Muscle of back (tissue), 13 donors: ENCODE measurements around the gene ZNF177. TPM values are rescaled to one million over a fixed set of nuclear protein-coding genes. Genes with fewer than 3 reads are reported as not detected.
"Not testable (repeated sequence)": the region's sequence is repeated elsewhere in the genome, so short reads cannot be mapped to it uniquely, and the experiment has no call there.

Source experiments
- DNase-seq, 3 donors: peaks; one replicate each; pipeline versions ENCODE4 v3.0.0 to v3.0.0-alpha.2; 2013
- long read RNA-seq, 9 donors: transcript quantifications; one replicate each; lab custom pipeline, GENCODE V29; 2026
- polyA plus RNA-seq, 10 donors: library from polyadenylated mRNA; unstranded; fragments of 120-200 nt; gene quantifications; one replicate each; pipeline ENCODE4 v1.2.1, GENCODE V29; 2013; ENCODE audit not compliant: insufficient read length in 10 of 10

Gene ZNF177
- 1 to 10 TPM; 2.8 to 7.9 (median 5.5) TPM for polyA plus RNA-seq
- long read RNA-seq, donor 1 = 0 reads
- long read RNA-seq, donor 2, partial matches to known transcripts = 6 of 6 reads
- long read RNA-seq, donor 2, other reads (novel, unspliced or antisense) = 0 of 6 reads
- long read RNA-seq, donor 3 = 0 reads
- long read RNA-seq, donor 4 = 0 reads
- long read RNA-seq, donor 5 = 0 reads
- long read RNA-seq, donor 6, partial matches to known transcripts = 0 of 1 reads
- long read RNA-seq, donor 6, other reads (novel, unspliced or antisense) = 0 of 1 reads
- long read RNA-seq, donor 7 = 0 reads
- long read RNA-seq, donor 8 = 0 reads
- long read RNA-seq, donor 9 = 0 reads

GRCh38 chr19:9362905-9363304 lies at the start of gene ZNF177:
Gene ZNF177 (plus strand): TSS chr19:9363013. CDS start chr19:9378312, 15,299 bp downstream.
- DNase-seq = peak; percentile 3 to 73 (median 36)

DNA sequence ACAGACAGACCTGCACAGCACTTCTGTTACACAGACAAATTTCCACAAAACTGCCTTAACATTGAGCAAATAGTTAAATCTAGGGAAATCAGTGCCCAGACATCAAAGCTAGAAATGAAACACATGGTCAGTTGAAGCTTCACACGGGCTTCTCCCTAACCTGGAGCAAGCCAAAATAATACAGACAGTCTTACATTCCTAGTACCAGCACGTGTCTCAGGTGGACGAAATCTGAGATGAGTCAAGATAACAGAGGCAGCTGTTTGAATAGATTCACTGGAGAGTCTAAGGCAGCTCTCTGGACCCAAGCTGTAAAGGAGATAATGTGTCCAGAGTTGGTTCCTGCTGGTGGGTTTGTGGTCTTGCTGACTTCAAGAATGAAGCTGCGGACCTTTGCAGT lies 49.1 kb upstream of the ZNF177 start:
- DNase-seq = no peak

- DNase-seq = no peak
Observed at GRCh38 chr19:9321338-9321737, 41.5 kb upstream of the ZNF177 start.

- DNase-seq = not testable (repeated sequence)
Observed at GRCh38 chr19:9321756-9322155, 41.1 kb upstream of the ZNF177 start.

DNA sequence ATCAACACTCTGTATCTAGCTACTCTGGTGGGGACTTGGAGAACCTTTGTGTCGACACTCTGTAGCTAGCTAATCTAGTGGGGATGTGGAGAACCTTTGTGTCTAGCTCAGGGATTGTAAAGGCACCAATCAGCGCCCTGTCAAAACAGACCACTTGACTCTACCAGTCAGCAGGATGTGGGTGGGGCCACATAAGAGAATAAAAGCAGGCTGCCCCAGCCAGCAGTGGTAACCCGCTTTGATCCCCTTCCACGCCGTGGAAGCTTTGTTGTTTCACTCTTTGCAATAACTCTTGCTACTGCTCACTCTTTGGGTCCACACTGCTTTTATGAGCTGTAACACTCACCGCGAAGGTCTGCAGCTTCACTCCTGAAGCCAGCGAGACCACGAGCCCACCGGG lies 40.6 kb upstream of the ZNF177 start:
- DNase-seq = not testable (repeated sequence)

DNA sequence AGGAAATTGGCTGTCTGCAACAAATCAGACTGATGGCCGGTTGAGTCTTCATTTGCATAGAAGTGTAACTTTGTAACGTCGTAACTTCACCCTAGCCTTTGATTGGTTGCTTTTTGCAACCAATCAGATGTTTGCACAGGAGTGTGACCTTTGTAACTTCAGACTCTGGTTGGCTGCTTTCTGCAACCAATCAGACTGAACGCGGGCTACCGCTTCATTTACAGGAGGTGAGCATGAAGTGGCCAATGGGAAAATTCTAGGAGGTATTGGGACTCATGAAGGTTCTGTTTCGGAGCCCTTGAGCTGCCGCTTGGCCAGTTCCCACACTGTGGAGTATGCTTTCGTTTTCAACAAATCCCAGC lies 39.3 kb upstream of the ZNF177 start:
- DNase-seq = peak in 1 of 3 donors; percentile 69

- DNase-seq = peak; percentile 96 to 99 (median 98)
Observed at GRCh38 chr19:9323919-9324583, 38.8 kb upstream of the ZNF177 start, which contains the start of gene ZNF559. Gene ZNF559 (plus strand): TSS chr19:9324179. CDS start chr19:9338550, 14,371 bp downstream.

DNA sequence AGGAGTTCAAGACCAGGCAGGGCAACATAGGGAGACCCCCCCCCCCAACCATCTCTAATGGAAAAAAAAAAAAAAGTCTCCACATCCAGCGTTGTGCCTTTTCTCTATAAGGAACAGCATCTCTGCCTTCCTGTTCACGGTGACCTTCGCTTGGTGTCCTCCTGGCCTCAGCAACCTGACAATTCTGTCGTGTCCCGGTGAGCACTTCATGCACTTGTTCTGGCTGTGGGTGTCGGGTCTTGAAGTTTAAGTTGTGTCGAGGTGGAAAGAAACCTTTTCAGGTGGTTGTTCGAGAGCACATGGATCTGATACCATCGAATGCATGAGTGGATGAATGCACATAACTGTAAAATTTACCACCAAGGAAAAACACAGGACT lies 38.2 kb upstream of the ZNF177 start:
- peak in 1 of 3 donors; percentile 4 for DNase-seq

DNA sequence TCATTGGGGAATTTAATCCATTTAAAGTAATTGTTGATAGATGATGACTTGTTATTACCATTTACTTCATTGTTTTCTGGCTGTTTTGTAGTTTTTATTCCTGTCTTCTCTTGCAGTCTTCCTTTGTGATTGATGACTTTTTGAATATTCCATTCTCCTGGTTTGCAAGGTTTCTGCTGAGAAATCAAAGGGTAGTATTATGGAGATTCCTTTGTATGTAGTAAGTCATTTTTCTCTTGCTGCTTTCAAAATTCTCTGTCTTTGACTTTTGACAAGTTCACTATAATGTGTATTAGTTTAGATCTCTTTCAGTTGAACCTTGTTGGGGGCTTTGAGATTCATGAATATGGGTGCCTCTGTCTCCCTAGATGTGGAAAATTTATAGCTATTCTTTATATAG lies 32.8 kb upstream of the ZNF177 start:
- no peak for DNase-seq

DNA sequence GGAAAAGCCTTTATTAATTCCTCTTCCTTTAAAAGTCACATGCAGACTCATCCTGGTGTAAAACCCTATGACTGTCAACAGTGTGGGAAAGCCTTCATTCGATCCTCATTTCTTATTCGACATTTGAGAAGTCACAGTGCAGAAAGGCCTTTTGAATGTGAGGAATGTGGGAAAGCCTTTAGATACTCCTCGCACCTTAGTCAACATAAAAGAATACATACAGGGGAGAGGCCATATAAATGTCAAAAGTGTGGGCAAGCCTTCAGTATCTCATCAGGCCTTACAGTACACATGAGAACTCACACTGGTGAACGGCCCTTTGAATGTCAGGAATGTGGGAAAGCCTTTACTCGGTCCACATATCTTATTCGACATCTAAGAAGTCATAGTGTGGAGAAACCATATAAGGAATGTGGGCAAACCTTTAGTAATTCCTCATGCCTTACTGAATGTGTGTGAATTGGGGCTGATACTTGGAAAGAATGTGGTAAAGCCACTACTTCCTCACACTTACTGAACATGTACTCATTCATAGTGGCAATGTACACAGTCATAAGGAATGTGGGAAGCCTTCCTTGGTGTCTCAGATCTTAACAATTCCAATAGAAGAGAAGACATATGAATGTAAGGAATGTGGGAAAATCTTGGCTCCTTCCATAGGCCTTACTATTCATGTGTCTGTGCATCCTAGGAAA lies 20.1 kb upstream of the ZNF177 start:
- DNase-seq = no peak

DNA sequence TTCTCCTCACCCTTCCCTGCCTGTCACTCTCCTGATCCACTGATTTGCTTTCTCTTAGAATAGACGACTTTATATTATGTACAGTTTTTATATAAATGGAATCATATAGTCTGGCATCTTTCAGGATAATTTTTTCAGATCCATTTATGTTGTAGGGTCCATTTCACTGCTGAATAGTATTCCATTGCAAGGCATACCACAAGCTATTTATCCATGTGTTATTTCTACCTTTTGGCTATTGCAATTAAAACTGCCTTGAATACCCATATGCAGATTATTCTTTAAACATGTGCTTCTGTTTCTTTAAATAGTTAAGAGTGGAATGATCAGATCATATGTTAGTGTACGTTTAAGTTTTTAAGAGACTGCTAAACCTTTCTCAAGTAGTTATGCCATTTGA lies 17.8 kb upstream of the ZNF177 start:
- no peak for DNase-seq

- no peak for DNase-seq
Observed at GRCh38 chr19:9348253-9348652, 14.6 kb upstream of the ZNF177 start.

GRCh38 chr19:9348671-9349070 lies 14.1 kb upstream of the ZNF177 start:
- DNase-seq = no peak

DNA sequence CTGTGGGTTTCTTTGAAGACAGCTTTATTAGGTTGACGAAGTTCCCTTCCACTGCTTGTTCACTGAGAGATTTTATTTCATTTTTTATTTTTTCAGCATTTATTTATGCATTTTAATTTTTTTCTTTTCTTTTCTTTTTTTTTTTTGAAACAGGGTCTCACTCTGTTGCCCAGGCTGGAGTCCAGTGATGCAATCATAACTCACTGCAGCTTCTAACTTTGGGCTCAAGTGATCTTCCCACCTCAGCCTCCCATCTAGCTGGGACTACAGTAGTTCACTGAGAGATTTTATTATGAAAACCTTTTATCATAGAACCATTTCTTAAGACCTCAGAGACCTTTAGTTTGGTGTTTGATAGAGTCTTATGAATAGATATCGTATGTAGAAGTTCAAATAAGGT lies 10.3 kb upstream of the ZNF177 start:
- no peak for DNase-seq

GRCh38 chr19:9353011-9353410 lies 9.8 kb upstream of the ZNF177 start:
- DNase-seq = no peak

GRCh38 chr19:9354651-9355050 lies 8.2 kb upstream of the ZNF177 start:
- DNase-seq = no peak

DNA sequence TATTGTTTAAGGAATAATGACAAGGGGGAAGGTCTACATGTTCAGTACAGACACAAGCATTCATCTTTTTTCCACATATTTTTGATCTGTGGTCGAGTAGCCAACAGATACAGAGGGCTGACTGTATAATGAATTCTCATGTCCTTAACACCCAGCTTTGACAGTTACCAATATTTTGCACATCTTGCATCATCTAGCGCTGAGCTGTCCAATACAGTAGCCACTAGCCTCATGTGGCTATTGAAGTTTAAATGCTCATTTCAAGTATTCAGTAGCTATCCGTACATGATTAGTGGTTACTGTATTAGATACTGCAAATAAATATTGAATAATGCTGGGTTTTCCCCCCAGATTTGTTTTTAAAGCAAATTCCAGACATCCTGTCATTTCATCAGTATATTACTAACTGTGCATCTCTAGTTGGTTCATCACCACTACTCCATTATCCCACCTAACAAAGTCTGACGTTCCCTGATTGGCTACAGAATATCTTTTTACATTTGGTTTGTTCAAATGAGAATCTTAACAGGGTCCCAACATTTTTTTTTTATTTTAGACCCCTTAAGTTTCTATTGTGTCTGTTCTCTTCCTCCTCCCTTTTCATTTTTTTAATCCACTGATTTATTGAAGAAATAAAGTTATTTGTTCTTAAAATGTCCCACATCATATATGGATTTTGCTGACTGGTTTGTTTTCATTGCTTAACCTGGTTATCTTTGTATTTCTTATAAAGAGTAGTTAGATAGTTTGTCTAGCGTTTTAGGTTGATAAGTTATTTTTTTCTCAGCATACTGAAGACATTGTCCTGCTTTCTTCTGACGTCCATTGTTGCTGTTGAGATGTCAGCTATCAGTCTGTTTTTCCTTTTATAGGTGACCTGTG lies 8.2 kb downstream of the ZNF177 start:
- DNase-seq = no peak

DNA sequence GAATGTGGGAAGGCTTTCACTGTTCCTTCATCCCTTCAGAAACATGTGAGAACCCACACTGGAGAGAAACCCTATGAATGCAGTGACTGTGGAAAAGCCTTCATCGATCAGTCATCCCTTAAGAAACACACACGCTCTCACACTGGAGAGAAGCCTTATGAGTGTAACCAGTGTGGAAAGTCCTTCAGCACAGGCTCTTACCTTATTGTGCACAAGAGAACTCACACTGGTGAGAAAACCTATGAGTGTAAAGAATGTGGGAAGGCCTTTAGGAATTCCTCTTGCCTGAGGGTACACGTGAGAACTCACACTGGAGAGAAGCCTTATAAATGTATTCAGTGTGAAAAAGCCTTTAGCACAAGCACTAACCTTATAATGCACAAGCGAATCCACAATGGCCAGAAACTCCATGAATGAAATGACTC lies 18.6 kb downstream of the ZNF177 start:
- no peak for DNase-seq

- peak; percentile 75 to 90 (median 79) for DNase-seq
Observed at GRCh38 chr19:9406798-9407352, 44.1 kb downstream of the ZNF177 start.

- no peak for DNase-seq
Observed at GRCh38 chr19:9407827-9408226, 45.0 kb downstream of the ZNF177 start.

DNA sequence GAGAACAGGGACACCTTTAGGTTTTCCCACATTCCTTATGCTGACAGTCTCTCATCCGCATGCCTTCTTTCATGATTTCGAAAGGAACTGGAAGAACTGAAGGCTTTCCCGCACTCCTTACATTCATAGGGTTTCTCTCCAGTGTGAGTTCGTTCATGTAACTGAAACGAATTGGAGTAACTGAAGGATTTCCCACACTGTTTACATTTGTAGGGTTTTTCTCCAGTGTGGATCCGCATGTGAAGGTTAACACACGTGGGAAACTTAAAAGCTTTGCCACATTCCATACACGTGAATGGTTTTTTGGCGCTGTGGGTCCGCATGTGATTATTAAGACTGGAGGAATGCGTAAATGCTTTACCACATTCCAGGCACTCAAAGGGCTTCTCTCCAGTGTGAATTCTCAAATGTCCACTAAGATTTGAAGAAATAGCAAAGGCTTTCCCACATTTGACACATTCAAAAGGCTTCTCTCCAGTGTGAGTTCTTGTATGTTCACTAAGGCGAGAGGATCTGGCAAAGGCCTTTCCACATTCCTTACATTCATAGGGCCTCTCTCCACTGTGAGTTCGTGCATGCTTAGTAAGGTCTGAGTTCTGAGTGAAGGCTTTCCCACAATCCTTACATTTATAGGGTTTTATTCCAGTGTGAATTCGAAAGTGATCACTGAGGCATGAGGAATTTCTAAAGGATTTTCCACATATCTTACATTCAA lies 50.6 kb downstream of the ZNF177 start:
- no peak for DNase-seq
